Skin of body (tissue), 2 donors: Measurements from ENCODE around the gene TMX2. TPM values are rescaled to one million over a fixed set of nuclear protein-coding genes. Genes with fewer than 3 reads are reported as not detected.

Experiments
- small RNA-seq: library from RNA; depleted of rRNA; stranded (forward); fragments of <200 nt; gene quantifications from one replicate; pipeline ENCODE3, GENCODE V24; 2014; ENCODE audit warnings: low replicate concordance
- total RNA-seq: library from RNA; depleted of rRNA; stranded (reverse); fragments of >200 nt; gene quantifications from one replicate; pipeline ENCODE4 v1.2.3, GENCODE V29; 2014

TMX2 gene
- total RNA-seq, 1 donor from 2014 or later = 33.8 TPM

Small RNA genes lying within 50 kb of the gene (small RNA-seq; reads per million reads assigned to genes)
- gene TMX2-CTNND1 = not detected

Other genes starting within 250 kb of the TMX2 start
- gene SLC43A1, start 196.9 kb upstream of the TMX2 start, total RNA-seq = 11.7 TPM
- 21.0 TPM for gene TIMM10, start 181.8 kb upstream of the TMX2 start, total RNA-seq
- gene SMTNL1, start 175.0 kb upstream of the TMX2 start, total RNA-seq = 7.9 TPM
- 9.9 TPM for gene UBE2L6, start 144.9 kb upstream of the TMX2 start, total RNA-seq
- 23.5 TPM for gene SERPING1, start 114.9 kb upstream of the TMX2 start, total RNA-seq
- 1.1 TPM for gene YPEL4, start 62.7 kb upstream of the TMX2 start, total RNA-seq
- 9.7 TPM for gene CLP1, start 54.8 kb upstream of the TMX2 start, total RNA-seq
- gene ZDHHC5, start 44.5 kb upstream of the TMX2 start, total RNA-seq = 23.8 TPM
- 10.9 TPM for gene MED19, start 378 bp upstream of the TMX2 start, total RNA-seq
- 38.1 TPM for gene SELENOH, start 28.9 kb downstream of the TMX2 start, total RNA-seq
- not detected for gene BTBD18, start 39.2 kb downstream of the TMX2 start, total RNA-seq
- 191 TPM for gene CTNND1, start 49.2 kb downstream of the TMX2 start, total RNA-seq